Measurements from ENCODE around the gene MMP25. TPM values are rescaled to one million over a fixed set of nuclear protein-coding genes. Genes with fewer than 3 reads are reported as not detected.

MMP25 gene
- total RNA-seq, 1 experiment from 2014 or later: 0.15 TPM

DNA sequence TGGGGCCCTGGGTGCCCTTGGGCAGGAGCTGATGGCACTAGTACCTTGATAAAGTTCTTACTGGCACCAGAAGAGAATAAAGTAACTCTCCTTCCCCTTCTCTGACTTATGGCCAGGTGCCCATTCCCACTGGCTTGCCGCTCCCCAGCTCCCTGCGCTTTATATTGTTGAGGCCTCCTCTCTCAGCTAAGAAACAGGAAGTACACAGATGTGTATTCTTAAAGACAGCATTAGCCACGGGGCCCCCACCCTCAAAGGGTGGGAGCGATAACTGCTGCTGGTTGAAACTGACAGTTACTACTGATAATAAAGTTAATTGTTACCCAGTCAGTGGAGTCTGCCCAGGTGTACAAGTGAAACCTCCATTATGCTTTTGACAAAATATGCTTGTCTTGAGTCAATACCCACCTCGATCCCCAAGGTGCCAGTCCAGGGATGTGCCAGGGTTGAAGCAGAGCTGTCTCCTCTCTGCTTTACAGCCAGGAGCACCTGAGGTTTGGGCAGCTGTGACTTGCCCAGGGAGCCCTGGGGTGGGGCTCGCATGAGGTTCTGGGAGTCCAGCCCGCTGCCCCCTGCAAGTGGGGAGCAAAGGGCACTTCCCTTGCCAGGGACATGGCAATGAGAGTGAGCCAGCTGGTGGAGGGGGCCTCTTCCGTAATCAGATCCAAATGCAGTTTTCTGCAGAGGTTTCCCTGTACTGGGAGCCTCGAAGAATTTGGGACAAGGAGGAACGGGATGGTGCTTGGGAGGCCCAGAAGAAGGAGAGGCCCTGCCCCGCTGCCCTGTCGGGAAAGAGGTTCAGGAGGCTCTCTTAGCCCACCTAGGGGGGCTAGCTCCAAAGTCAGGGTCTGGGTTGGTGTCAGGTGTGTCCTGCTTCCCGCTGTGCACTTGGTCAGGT is 39.1 kb upstream of the MMP25 start:
- H3K9me2 ChIP-seq (replicated peaks; ENCODE audit: insufficient read depth, low read length): no peaks in the 10 kb centered on the region
- H2AFZ ChIP-seq (ENCODE audit: low read length): no peak overlapping the region
- no peaks in the 10 kb centered on the region for H3K27me3 ChIP-seq (ENCODE audit: low read length)
- H3K4me3 ChIP-seq (ENCODE audit: low read length): no peak overlapping the region
- H3K36me3 ChIP-seq (ENCODE audit: insufficient read depth, low read length): no peaks in the 10 kb centered on the region
- no peak for DNase-seq
- H3K79me2 ChIP-seq (ENCODE audit: low read length): no peaks in the 10 kb centered on the region
- peaks cover 3% of the 10 kb centered on the region for H3K4me1 ChIP-seq (ENCODE audit: low read length)
- H3K27ac ChIP-seq (ENCODE audit: low read length): no peak overlapping the region
- H4K20me1 ChIP-seq (ENCODE audit: insufficient read depth, low read depth, low read length): no peaks in the 10 kb centered on the region
- H3K4me2 ChIP-seq (ENCODE audit: low read depth, low read length, poor library complexity, severe bottlenecking): no peak overlapping the region
- H3K9ac ChIP-seq (ENCODE audit: low read length): no peak overlapping the region
- no peaks in the 10 kb centered on the region for H3K9me3 ChIP-seq (ENCODE audit: low read length)

GRCh38 chr16:3007957-3008689 is 38.2 kb upstream of the MMP25 start:
- no peaks in the 10 kb centered on the region for H3K36me3 ChIP-seq (ENCODE audit: insufficient read depth, low read length)
- no peak for DNase-seq
- H4K20me1 ChIP-seq (ENCODE audit: insufficient read depth, low read depth, low read length): no peaks in the 10 kb centered on the region
- H2AFZ ChIP-seq (ENCODE audit: low read length): no peak overlapping the region
- no peaks in the 10 kb centered on the region for H3K27me3 ChIP-seq (ENCODE audit: low read length)
- no peak overlapping the region for H3K4me2 ChIP-seq (ENCODE audit: low read depth, low read length, poor library complexity, severe bottlenecking)
- H3K79me2 ChIP-seq (ENCODE audit: low read length): no peaks in the 10 kb centered on the region
- H3K4me3 ChIP-seq (ENCODE audit: low read length): no peak overlapping the region
- no peak overlapping the region for H3K27ac ChIP-seq (ENCODE audit: low read length)
- H3K9me2 ChIP-seq (replicated peaks; ENCODE audit: insufficient read depth, low read length): no peaks in the 10 kb centered on the region
- H3K9ac ChIP-seq (ENCODE audit: low read length): no peak overlapping the region
- no peaks in the 10 kb centered on the region for H3K9me3 ChIP-seq (ENCODE audit: low read length)
- H3K4me1 ChIP-seq (ENCODE audit: low read length): peaks cover 3% of the 10 kb centered on the region

GRCh38 chr16:3008690-3009037 is 37.7 kb upstream of the MMP25 start:
- no peak for DNase-seq
- H3K27me3 ChIP-seq (ENCODE audit: low read length): no peaks in the 10 kb centered on the region
- no peaks in the 10 kb centered on the region for H3K9me3 ChIP-seq (ENCODE audit: low read length)
- no peaks in the 10 kb centered on the region for H3K9me2 ChIP-seq (replicated peaks; ENCODE audit: insufficient read depth, low read length)
- no peak overlapping the region for H3K9ac ChIP-seq (ENCODE audit: low read length)
- no peaks in the 10 kb centered on the region for H3K79me2 ChIP-seq (ENCODE audit: low read length)
- no peak overlapping the region for H3K27ac ChIP-seq (ENCODE audit: low read length)
- no peaks in the 10 kb centered on the region for H3K36me3 ChIP-seq (ENCODE audit: insufficient read depth, low read length)
- peaks cover 3% of the 10 kb centered on the region for H3K4me1 ChIP-seq (ENCODE audit: low read length)
- no peak overlapping the region for H2AFZ ChIP-seq (ENCODE audit: low read length)
- no peak overlapping the region for H3K4me2 ChIP-seq (ENCODE audit: low read depth, low read length, poor library complexity, severe bottlenecking)
- no peaks in the 10 kb centered on the region for H4K20me1 ChIP-seq (ENCODE audit: insufficient read depth, low read depth, low read length)
- no peak overlapping the region for H3K4me3 ChIP-seq (ENCODE audit: low read length)

DNA sequence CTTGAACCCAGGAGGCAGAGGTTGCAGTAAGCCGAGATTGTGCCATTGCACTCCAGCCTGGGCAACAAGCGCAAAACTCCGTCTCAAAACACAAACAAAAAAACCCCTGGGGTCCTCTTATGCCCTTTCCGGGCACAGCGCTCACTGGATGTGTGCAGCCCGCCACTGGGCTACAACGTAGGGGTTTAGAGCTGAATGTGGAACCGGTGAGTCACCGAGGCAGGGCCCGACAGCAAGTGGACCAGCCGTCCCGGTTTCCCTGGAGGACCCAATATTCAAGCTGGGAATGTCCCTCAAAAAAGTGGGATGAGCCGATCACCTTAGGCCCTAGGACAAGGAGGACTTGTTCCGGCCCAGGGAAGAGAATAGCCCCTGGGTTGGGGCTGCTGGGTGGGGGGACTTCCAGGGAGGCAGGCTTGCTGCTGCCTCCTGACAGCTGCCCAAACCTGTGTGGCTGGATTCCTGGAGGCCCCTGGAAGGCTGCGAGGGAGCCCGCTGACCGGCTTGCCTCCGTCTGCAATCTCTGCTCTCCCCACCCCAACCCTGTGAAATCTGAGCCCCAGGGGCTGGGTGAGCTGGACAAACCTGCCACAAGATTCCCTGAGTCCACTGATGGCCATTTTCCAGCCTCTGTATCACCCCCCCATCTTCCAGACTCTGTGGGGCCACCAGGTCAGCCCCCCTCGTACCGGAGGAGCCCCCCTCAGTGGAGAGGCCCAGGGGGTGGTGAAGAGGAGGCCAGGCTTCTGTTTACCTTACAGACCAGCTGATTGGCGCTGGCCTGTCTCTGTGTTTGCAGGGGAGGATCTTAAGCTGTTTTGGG is 36.6 kb upstream of the MMP25 start:
- no peak overlapping the region for H2AFZ ChIP-seq (ENCODE audit: low read length)
- H3K4me2 ChIP-seq (ENCODE audit: low read depth, low read length, poor library complexity, severe bottlenecking): no peak overlapping the region
- no peaks in the 10 kb centered on the region for H3K79me2 ChIP-seq (ENCODE audit: low read length)
- H3K4me3 ChIP-seq (ENCODE audit: low read length): no peak overlapping the region
- peaks cover 2% of the 10 kb centered on the region for H3K4me1 ChIP-seq (ENCODE audit: low read length)
- no peaks in the 10 kb centered on the region for H3K9me2 ChIP-seq (replicated peaks; ENCODE audit: insufficient read depth, low read length)
- H3K9me3 ChIP-seq (ENCODE audit: low read length): no peaks in the 10 kb centered on the region
- H3K36me3 ChIP-seq (ENCODE audit: insufficient read depth, low read length): no peaks in the 10 kb centered on the region
- H3K27me3 ChIP-seq (ENCODE audit: low read length): no peaks in the 10 kb centered on the region
- DNase-seq: no peak
- no peak overlapping the region for H3K9ac ChIP-seq (ENCODE audit: low read length)
- H4K20me1 ChIP-seq (ENCODE audit: insufficient read depth, low read depth, low read length): no peaks in the 10 kb centered on the region
- no peak overlapping the region for H3K27ac ChIP-seq (ENCODE audit: low read length)

GRCh38 chr16:3010510-3010909 is 35.9 kb upstream of the MMP25 start:
- no peaks in the 10 kb centered on the region for H3K79me2 ChIP-seq (ENCODE audit: low read length)
- no peaks in the 10 kb centered on the region for H3K9me2 ChIP-seq (replicated peaks; ENCODE audit: insufficient read depth, low read length)
- no peaks in the 10 kb centered on the region for H4K20me1 ChIP-seq (ENCODE audit: insufficient read depth, low read depth, low read length)
- H3K4me2 ChIP-seq (ENCODE audit: low read depth, low read length, poor library complexity, severe bottlenecking): no peak overlapping the region
- no peak overlapping the region for H3K4me3 ChIP-seq (ENCODE audit: low read length)
- DNase-seq: no peak
- H3K4me1 ChIP-seq (ENCODE audit: low read length): no peaks in the 10 kb centered on the region
- H3K27me3 ChIP-seq (ENCODE audit: low read length): no peaks in the 10 kb centered on the region
- no peak overlapping the region for H3K27ac ChIP-seq (ENCODE audit: low read length)
- no peaks in the 10 kb centered on the region for H3K9me3 ChIP-seq (ENCODE audit: low read length)
- H2AFZ ChIP-seq (ENCODE audit: low read length): no peak overlapping the region
- H3K9ac ChIP-seq (ENCODE audit: low read length): no peak overlapping the region
- H3K36me3 ChIP-seq (ENCODE audit: insufficient read depth, low read length): no peaks in the 10 kb centered on the region

GRCh38 chr16:3012246-3012645 is 34.1 kb upstream of the MMP25 start:
- no peak overlapping the region for H3K4me2 ChIP-seq (ENCODE audit: low read depth, low read length, poor library complexity, severe bottlenecking)
- H4K20me1 ChIP-seq (ENCODE audit: insufficient read depth, low read depth, low read length): no peaks in the 10 kb centered on the region
- H3K36me3 ChIP-seq (ENCODE audit: insufficient read depth, low read length): no peaks in the 10 kb centered on the region
- DNase-seq: no peak
- no peaks in the 10 kb centered on the region for H3K27me3 ChIP-seq (ENCODE audit: low read length)
- no peaks in the 10 kb centered on the region for H3K4me1 ChIP-seq (ENCODE audit: low read length)
- no peak overlapping the region for H3K9ac ChIP-seq (ENCODE audit: low read length)
- H3K27ac ChIP-seq (ENCODE audit: low read length): no peak overlapping the region
- H2AFZ ChIP-seq (ENCODE audit: low read length): no peak overlapping the region
- no peak overlapping the region for H3K4me3 ChIP-seq (ENCODE audit: low read length)
- H3K9me3 ChIP-seq (ENCODE audit: low read length): no peaks in the 10 kb centered on the region
- H3K79me2 ChIP-seq (ENCODE audit: low read length): no peaks in the 10 kb centered on the region
- no peaks in the 10 kb centered on the region for H3K9me2 ChIP-seq (replicated peaks; ENCODE audit: insufficient read depth, low read length)

DNA sequence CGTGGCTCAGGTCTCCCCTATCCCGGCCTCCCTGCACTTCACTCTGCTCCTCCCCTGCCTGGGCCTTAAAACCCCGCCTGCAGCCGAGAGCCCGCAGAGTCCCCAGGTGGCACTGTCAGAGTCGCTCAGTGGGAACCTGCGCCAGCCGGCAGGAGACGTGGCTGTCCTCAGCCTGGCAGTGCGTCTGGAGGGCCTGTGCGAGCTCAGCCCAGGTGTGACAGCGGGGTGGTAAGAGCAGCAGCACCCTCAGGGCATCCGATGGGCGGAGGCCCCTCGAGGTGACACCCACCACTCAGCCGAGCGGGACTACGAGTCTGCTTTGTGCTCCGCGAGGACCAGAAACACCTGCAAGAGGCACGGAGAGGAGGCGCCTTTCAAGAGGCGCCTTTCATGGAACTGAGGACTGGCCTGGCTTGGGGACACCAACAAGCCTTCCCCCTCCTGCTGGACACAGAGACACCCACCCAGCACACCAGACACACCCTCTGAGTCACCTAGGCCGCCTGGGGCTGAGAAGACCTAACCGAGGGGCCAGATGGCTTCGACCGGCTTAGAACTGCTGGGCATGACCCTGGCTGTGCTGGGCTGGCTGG is 33.4 kb upstream of the MMP25 start, which contains the start of gene CLDN9:
Gene CLDN9 (plus strand): TSS at position 96 of the 593 bp plus-strand sequence. CDS start 440 bp downstream, at position 536.
- H3K79me2 ChIP-seq (ENCODE audit: low read length): no peaks in the 10 kb centered on the region
- no peak within 1 kb of the TSS for H3K9ac ChIP-seq (ENCODE audit: low read length)
- H3K4me2 ChIP-seq (ENCODE audit: low read depth, low read length, poor library complexity, severe bottlenecking): no peak within 1 kb of the TSS
- H3K9me3 ChIP-seq (ENCODE audit: low read length): no peaks in the 10 kb centered on the region
- H3K36me3 ChIP-seq (ENCODE audit: insufficient read depth, low read length): no peaks in the 10 kb centered on the region
- no peak within 1 kb of the TSS for H3K27ac ChIP-seq (ENCODE audit: low read length)
- DNase-seq: no peak
- no peaks in the 10 kb centered on the region for H3K4me1 ChIP-seq (ENCODE audit: low read length)
- H4K20me1 ChIP-seq (ENCODE audit: insufficient read depth, low read depth, low read length): no peaks in the 10 kb centered on the region
- no peak within 1 kb of the TSS for H3K4me3 ChIP-seq (ENCODE audit: low read length)
- H2AFZ ChIP-seq (ENCODE audit: low read length): no peak within 1 kb of the TSS
- no peaks in the 10 kb centered on the region for H3K9me2 ChIP-seq (replicated peaks; ENCODE audit: insufficient read depth, low read length)
- no peaks in the 10 kb centered on the region for H3K27me3 ChIP-seq (ENCODE audit: low read length)

All from Karpas-422 (cell line).